ENCODE results near the gene REXO2. TPM values are rescaled to one million over a fixed set of nuclear protein-coding genes. Genes with fewer than 3 reads are reported as not detected.

The REXO2 gene
- total and polyA plus RNA-seq, 2 of the 8 experiments (the other 6 are each of a cell fraction or from before 2014, with no cell fraction given), result 111 to 114 TPM

DNA sequence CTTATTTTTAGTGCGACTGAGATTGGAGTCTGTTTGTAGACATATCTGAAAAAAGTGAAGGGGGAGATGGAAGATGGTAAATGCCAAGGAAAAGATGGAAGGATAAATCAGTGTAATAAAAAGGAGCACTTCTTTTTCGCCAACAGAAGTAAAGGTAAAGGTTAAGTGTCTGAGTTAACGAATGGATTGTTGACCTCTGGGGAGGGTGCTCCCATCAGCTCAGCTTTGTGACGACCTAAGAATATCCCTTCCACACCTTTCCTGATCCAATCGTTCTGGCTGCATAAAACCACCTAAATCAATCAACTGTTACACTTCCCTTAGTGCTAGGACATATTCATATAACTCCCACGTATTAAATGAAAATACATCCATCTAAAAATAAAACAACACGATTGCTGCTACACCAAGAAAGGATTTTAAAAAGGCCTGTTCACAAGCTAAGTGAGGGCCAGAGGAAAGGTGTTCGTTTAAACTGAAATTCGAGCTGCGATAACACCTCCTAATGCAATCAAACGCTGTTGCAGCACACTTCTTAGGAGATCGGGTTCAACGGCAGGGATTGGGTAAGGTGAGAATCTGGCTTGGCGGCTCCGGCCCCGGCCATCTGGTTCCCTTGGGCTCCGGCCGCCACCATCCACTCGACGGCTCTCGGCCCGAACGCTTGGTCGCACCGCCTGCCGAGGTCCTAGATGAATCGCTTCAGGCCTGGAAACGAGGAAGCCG, 39.6 kb upstream of the REXO2 start:
- Histone ChIP-seq H3K27me3 (replicated peaks in 1 of 4; ENCODE audit: control insufficient read depth in 3 of 4, extremely low read depth in 1 of 4, insufficient read depth in 3 of 4, low read length in 3 of 4) (no peaks in the 10 kb centered on the region), H4K8ac (ENCODE audit: extremely low read depth, insufficient read depth, low read length) (peak overlapping the region; percentile 99), H2BK15ac (ENCODE audit: low read length) (peak overlapping the region; percentile 93), H3K79me2 (ENCODE audit: control insufficient read depth in 1 of 2, insufficient read depth in 2 of 2, low read length in 2 of 2) (peaks cover 0 to 51% of the 10 kb centered on the region in 2 experiments; a peak in 3 of 4 replicates), H4K20me1 (replicated peaks in 1 of 2; ENCODE audit: control insufficient read depth in 1 of 2, insufficient read depth in 2 of 2, low read length in 2 of 2) (peaks cover 0 to 2% of the 10 kb centered on the region in 2 experiments), H3K9ac (replicated peaks in 1 of 4; ENCODE audit: extremely low read depth in 1 of 4, low read depth in 3 of 4, low read length in 3 of 4) (peak overlapping the region; percentile 82 to 98 (median 97)), H4K91ac (replicated peaks; ENCODE audit: insufficient read length, low read length) (peak overlapping the region; percentile 98), H2BK5ac (ENCODE audit: low read depth, low read length) (peak overlapping the region; percentile 100), H3K23ac (ENCODE audit: insufficient read length) (no peak overlapping the region), H3K18ac (ENCODE audit: extremely low read depth, low read length) (peak overlapping the region; percentile 94), H2AFZ (ENCODE audit: low read length) (peak overlapping the region; percentile 82), H2AK5ac (ENCODE audit: low read depth, low read length) (peak overlapping the region; percentile 96), H3K4me3 (ENCODE audit: extremely low read depth in 1 of 4, insufficient read depth in 2 of 4, low read depth in 3 of 4, low read length in 4 of 4) (peak overlapping the region; percentile 83 to 94 (median 90)), H3K14ac (ENCODE audit: insufficient read length) (no peak overlapping the region), H2BK120ac (replicated peaks; ENCODE audit: low read depth, low read length) (peak overlapping the region; percentile 99), H3K4ac (replicated peaks; ENCODE audit: insufficient read length, low read depth, low read length) (peak overlapping the region; percentile 99), H3K23me2 (ENCODE audit: low read depth, low read length) (peaks cover 8% of the 10 kb centered on the region; the same call in 1 of the 2 replicates), H2BK20ac (ENCODE audit: low read length) (no peak overlapping the region), H2BK12ac (ENCODE audit: low read depth, low read length) (peak overlapping the region; percentile 98; the same call in 1 of the 2 replicates), H3K36me3 (ENCODE audit: control insufficient read depth in 2 of 4, insufficient read depth in 4 of 4, low read length in 3 of 4) (peaks cover 0 to 13% (median 2%) of the 10 kb centered on the region in 4 experiments; a peak in 3 of 8 replicates), H4K5ac (ENCODE audit: insufficient read length, low read depth, low read length) (peak overlapping the region; percentile 98), H3K9me3 (ENCODE audit: insufficient read depth in 2 of 2, low read depth in 1 of 2, low read length in 1 of 2) (no peaks in the 10 kb centered on the region), H3K56ac (replicated peaks; ENCODE audit: insufficient read length, low read depth, low read length) (peak overlapping the region; percentile 94), H3K4me2 (ENCODE audit: insufficient read depth in 1 of 2, low read depth in 2 of 2, low read length in 2 of 2) (peak overlapping the region; percentile 89 to 95), H3K4me1 (replicated peaks in 1 of 4; ENCODE audit: control insufficient read depth in 3 of 4, insufficient read depth in 4 of 4, low read length in 3 of 4) (no peaks in the 10 kb centered on the region; a peak in 1 of 7 replicates), H3K27ac (ENCODE audit: low read depth, low read length) (peak overlapping the region; percentile 99), H3K79me1 (ENCODE audit: low read depth, low read length) (no peaks in the 10 kb centered on the region)
- ChIA-PET CTCF (ENCODE audit: partially characterized antibody) (interaction anchor here (1.3 kb wide), 1 partner anchor 10 kb away, joined by 3 read pairs; no protein-coding TSS in a partner anchor), POLR2A (ENCODE audit: partially characterized antibody) (interaction anchor here (0.9 to 1.8 kb wide), 5 partner anchors 9 to 48 kb away, joined by 3 to 14 read pairs (median 5); no protein-coding TSS in a partner anchor)
- peak; percentile 70 for FAIRE-seq
- no peak for DNase-seq (ENCODE audit: low read depth in 1 of 2, low spot score in 2 of 2)
- WGBS, 2 experiments (ENCODE audit: extremely low coverage in 1 of 2, insufficient coverage in 1 of 2, insufficient read length in 1 of 2, insufficient replicate concordance in 2 of 2, low coverage in 1 of 2, low lambda C conversion rate in 2 of 2, missing lambda C conversion rate in 1 of 2), result 4 to 100% methylated on average over 1 to 29 of the region's 29 CpGs
- TF ChIP-seq EZH2 (IDR thresholded peaks at IDR 0.05; ENCODE audit: low read depth, low read length, severe bottlenecking), result no peak
- TF ChIP-seq ZNF274 (IDR thresholded peaks at IDR 0.05; ENCODE audit: borderline replicate concordance, extremely low read depth, low read length), result no peak
- peak in 1 of 2 experiments; percentile 16; a peak in 2 of 4 replicates for TF ChIP-seq SIN3A (conservative IDR thresholded peaks at IDR 0.05 in 1 of 2, IDR thresholded peaks at IDR 0.05 in 1 of 2; ENCODE audit: low read depth in 1 of 2, low read length in 2 of 2)
- no peak for TF ChIP-seq HDAC6 (IDR thresholded peaks at IDR 0.05; ENCODE audit: low read depth, low read length)
- no peak for TF ChIP-seq SIX5 (IDR thresholded peaks at IDR 0.05; ENCODE audit: low read depth, low read length)
- TF ChIP-seq CEBPB (IDR thresholded peaks at IDR 0.05; ENCODE audit: low read depth, low read length), result peak; percentile 67; the same call in 1 of the 2 replicates
- TF ChIP-seq SP1 (IDR thresholded peaks at IDR 0.05; ENCODE audit: low read depth, low read length), result 0 out of 2 replicates have a peak, but pooled peaks have one; percentile 15
- TF ChIP-seq, protein P1, sequence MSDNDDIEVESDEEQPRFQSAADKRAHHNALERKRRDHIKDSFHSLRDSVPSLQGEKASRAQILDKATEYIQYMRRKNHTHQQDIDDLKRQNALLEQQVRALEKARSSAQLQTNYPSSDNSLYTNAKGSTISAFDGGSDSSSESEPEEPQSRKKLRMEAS (IDR thresholded peaks at IDR 0.05), result peak; percentile 84
- TF ChIP-seq GTF2F1 (IDR thresholded peaks at IDR 0.05; ENCODE audit: borderline replicate concordance, low read depth, low read length), result 0 out of 2 replicates have a peak, but pooled peaks have one; percentile 3
- TF ChIP-seq POU5F1 (IDR thresholded peaks at IDR 0.05; ENCODE audit: low read depth, low read length), result no peak

All from H1 (cell line).